ENCODE measurements around the gene TNNT1.
"Not testable (repeated sequence)": the region's sequence is repeated elsewhere in the genome, so short reads cannot be mapped to it uniquely, and the experiment has no call there.

The TNNT1 gene

GRCh38 chr19:55136399-55137102 is 12.5 kb downstream of the TNNT1 start:
- no peak for DNase-seq

- no peak for DNase-seq
Measured at GRCh38 chr19:55134736-55135135, 14.3 kb downstream of the TNNT1 start.

GRCh38 chr19:55133639-55134444 is 15.2 kb downstream of the TNNT1 start:
- DNase-seq, result no peak

GRCh38 chr19:55132453-55133129 is 16.4 kb downstream of the TNNT1 start:
- no peak for DNase-seq

GRCh38 chr19:55131421-55131820 is 17.6 kb downstream of the TNNT1 start:
- no peak for DNase-seq

- no peak for DNase-seq
Measured at GRCh38 chr19:55119053-55119452, 30.0 kb downstream of the TNNT1 start.

GRCh38 chr19:55118401-55118991 is 30.5 kb downstream of the TNNT1 start:
- DNase-seq, result no peak

- DNase-seq, result peak; percentile 99
Measured at GRCh38 chr19:55117663-55118391, 31.2 kb downstream of the TNNT1 start.

- DNase-seq, result no peak
Measured at GRCh38 chr19:55116859-55117662, 31.9 kb downstream of the TNNT1 start, which contains the start of gene PPP1R12C. PPP1R12C (minus strand) TSS chr19:55117637; CDS start chr19:55117543, 94 bp downstream.

GRCh38 chr19:55116232-55116858 is 32.7 kb downstream of the TNNT1 start:
- DNase-seq, result peak; percentile 35

- DNase-seq, result no peak
Measured at GRCh38 chr19:55115446-55116065, 33.5 kb downstream of the TNNT1 start.

- no peak for DNase-seq
Measured at GRCh38 chr19:55114566-55115145, 34.4 kb downstream of the TNNT1 start.

GRCh38 chr19:55113570-55114039 is 35.4 kb downstream of the TNNT1 start:
- no peak for DNase-seq

GRCh38 chr19:55112777-55113569 is 36.0 kb downstream of the TNNT1 start:
- DNase-seq, result no peak

GRCh38 chr19:55112246-55112776 is 36.7 kb downstream of the TNNT1 start:
- no peak for DNase-seq

GRCh38 chr19:55111238-55111831 is 37.7 kb downstream of the TNNT1 start:
- no peak for DNase-seq

- no peak for DNase-seq
Measured at GRCh38 chr19:55109527-55110291, 39.3 kb downstream of the TNNT1 start.

- not testable (repeated sequence) for DNase-seq
Measured at GRCh38 chr19:55107252-55107651, 41.8 kb downstream of the TNNT1 start.
